OCI-LY1 (cell line): Measurements from ENCODE around the gene AKR1C8.

ENCODE experiments used
- H2AFZ ChIP-seq: fragments of 200-600 bp; sonication (generic), shearing (Covaris generic); 2 replicates; pipeline ENCODE4 v1.6.0; 2014; ENCODE audit warnings: antibody characterized with exemption, mild to moderate bottlenecking, low read length
- H3F3A ChIP-seq: fragments of 200-600 bp; sonication (generic), shearing (Covaris generic); 2 replicates; pipeline ENCODE4 v1.6.0; 2014; ENCODE audit warnings: mild to moderate bottlenecking, antibody characterized with exemption, low read length, moderate library complexity; ENCODE audit not compliant: insufficient read depth
- H3K27ac ChIP-seq: fragments of 200-600 bp; sonication (generic); 2 replicates; pipeline ENCODE4 v1.5.1; 2014; ENCODE audit warnings: low read length, mixed run types, mild to moderate bottlenecking, low read depth; ENCODE audit not compliant: poor library complexity, severe bottlenecking
- H3K27me3 ChIP-seq: fragments of 200-600 bp; sonication (generic); 2 replicates; pipeline ENCODE4 v1.6.0; 2014; ENCODE audit warnings: antibody characterized with exemption, mild to moderate bottlenecking, low read length, moderate library complexity; ENCODE audit not compliant: insufficient read depth
- H3K36me3 ChIP-seq: fragments of 200-600 bp; sonication (generic); 2 replicates; pipeline ENCODE4 v1.6.1; 2014; ENCODE audit warnings: mild to moderate bottlenecking, antibody characterized with exemption, low read length, moderate library complexity, mixed read lengths; ENCODE audit not compliant: insufficient read depth
- H3K4me1 ChIP-seq: fragments of 200-600 bp; sonication (generic); 2 replicates; pipeline ENCODE4 v1.5.1; 2014; ENCODE audit warnings: mild to moderate bottlenecking, low read length, moderate library complexity; ENCODE audit not compliant: insufficient read depth, severe bottlenecking
- H3K4me2 ChIP-seq: fragments of 200-600 bp; sonication (generic), shearing (Covaris generic); 2 replicates; pipeline ENCODE4 v1.6.1; 2014; ENCODE audit warnings: low read length
- H3K4me3 ChIP-seq: fragments of 200-600 bp; sonication (generic); 2 replicates; pipeline ENCODE4 v1.5.1; 2014; ENCODE audit warnings: low read length, low read depth, mild to moderate bottlenecking, mixed read lengths; ENCODE audit not compliant: poor library complexity, severe bottlenecking
- H3K79me2 ChIP-seq: fragments of 200-600 bp; shearing (Covaris generic); 2 replicates; pipeline ENCODE4 v1.6.1; 2016; ENCODE audit warnings: mixed run types, low read length, mixed read lengths; ENCODE audit not compliant: insufficient read depth
- H3K9ac ChIP-seq: fragments of 200-600 bp; sonication (generic), shearing (Covaris generic); 2 replicates; pipeline ENCODE4 v1.6.1; 2014; ENCODE audit warnings: mild to moderate bottlenecking, low read length, mixed read lengths
- H3K9me2 ChIP-seq: fragments of 200-600 bp; sonication (generic), shearing (Covaris generic); 2 replicates; pipeline ENCODE4 v1.6.1; 2014; ENCODE audit warnings: low read depth, mild to moderate bottlenecking, low read length, mixed read lengths
- H3K9me3 ChIP-seq: fragments of 200-600 bp; shearing (Covaris generic); 2 replicates; pipeline ENCODE4 v1.6.1; 2014; ENCODE audit warnings: low read length, mixed read lengths
- H4K20me1 ChIP-seq: fragments of 200-600 bp; sonication (generic), shearing (Covaris generic); 2 replicates; pipeline ENCODE4 v1.6.0; 2016; ENCODE audit warnings: mild to moderate bottlenecking, low read length; ENCODE audit not compliant: insufficient read depth
- EZH2 ChIP-seq: fragments of 200-600 bp; sonication (generic), shearing (Covaris generic); IDR thresholded peaks from 2 replicates; pipeline ENCODE4 v1.8.0; 2017; ENCODE audit warnings: borderline replicate concordance, mixed run types, mild to moderate bottlenecking, antibody characterized with exemption, low read length, moderate library complexity, mixed read lengths
- TF ChIP-seq, protein P1 (sequence below): fragments of 200-600 bp; sonication (generic), shearing (Covaris generic); IDR thresholded peaks from 2 replicates; pipeline ENCODE4 v1.5.1; 2017; ENCODE audit warnings: mild to moderate bottlenecking, antibody characterized with exemption, low read length, moderate library complexity, mixed read lengths

AKR1C8 gene

DNA sequence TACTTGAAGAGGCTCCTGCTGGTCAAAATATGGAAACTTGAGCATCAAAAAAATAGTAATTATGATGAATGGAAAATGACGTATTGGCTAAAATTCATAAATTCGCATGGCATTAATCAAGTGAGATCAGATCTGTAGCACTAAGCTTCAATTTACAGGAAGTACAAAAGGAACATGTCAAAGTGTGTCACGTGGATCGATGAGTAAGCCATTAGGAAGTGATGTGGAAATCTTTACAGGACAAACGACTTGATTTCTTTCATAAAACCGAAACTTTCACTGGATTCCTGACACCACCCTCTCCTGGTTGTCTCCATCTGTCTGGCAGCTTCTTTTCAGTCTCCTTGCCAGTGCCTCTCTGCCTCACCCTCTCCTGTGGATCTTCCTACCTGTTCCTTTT is 25.8 kb downstream of the AKR1C8 start:
- no peaks in the 10 kb centered on the region for H3K36me3 ChIP-seq
- H3K9me2 ChIP-seq = no peaks in the 10 kb centered on the region
- H3F3A ChIP-seq = no peaks in the 10 kb centered on the region
- no peak overlapping the region for H2AFZ ChIP-seq
- H3K27ac ChIP-seq = no peak overlapping the region
- no peaks in the 10 kb centered on the region for H3K4me1 ChIP-seq
- H3K9ac ChIP-seq = no peak overlapping the region
- no peak overlapping the region for H3K4me3 ChIP-seq
- TF ChIP-seq, protein P1, sequence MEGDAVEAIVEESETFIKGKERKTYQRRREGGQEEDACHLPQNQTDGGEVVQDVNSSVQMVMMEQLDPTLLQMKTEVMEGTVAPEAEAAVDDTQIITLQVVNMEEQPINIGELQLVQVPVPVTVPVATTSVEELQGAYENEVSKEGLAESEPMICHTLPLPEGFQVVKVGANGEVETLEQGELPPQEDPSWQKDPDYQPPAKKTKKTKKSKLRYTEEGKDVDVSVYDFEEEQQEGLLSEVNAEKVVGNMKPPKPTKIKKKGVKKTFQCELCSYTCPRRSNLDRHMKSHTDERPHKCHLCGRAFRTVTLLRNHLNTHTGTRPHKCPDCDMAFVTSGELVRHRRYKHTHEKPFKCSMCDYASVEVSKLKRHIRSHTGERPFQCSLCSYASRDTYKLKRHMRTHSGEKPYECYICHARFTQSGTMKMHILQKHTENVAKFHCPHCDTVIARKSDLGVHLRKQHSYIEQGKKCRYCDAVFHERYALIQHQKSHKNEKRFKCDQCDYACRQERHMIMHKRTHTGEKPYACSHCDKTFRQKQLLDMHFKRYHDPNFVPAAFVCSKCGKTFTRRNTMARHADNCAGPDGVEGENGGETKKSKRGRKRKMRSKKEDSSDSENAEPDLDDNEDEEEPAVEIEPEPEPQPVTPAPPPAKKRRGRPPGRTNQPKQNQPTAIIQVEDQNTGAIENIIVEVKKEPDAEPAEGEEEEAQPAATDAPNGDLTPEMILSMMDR = no peak
- TF ChIP-seq EZH2 = no peak
- H3K4me2 ChIP-seq = no peak overlapping the region
- H3K9me3 ChIP-seq = no peaks in the 10 kb centered on the region
- H3K27me3 ChIP-seq = no peaks in the 10 kb centered on the region
- H4K20me1 ChIP-seq = no peaks in the 10 kb centered on the region
- no peaks in the 10 kb centered on the region for H3K79me2 ChIP-seq

DNA sequence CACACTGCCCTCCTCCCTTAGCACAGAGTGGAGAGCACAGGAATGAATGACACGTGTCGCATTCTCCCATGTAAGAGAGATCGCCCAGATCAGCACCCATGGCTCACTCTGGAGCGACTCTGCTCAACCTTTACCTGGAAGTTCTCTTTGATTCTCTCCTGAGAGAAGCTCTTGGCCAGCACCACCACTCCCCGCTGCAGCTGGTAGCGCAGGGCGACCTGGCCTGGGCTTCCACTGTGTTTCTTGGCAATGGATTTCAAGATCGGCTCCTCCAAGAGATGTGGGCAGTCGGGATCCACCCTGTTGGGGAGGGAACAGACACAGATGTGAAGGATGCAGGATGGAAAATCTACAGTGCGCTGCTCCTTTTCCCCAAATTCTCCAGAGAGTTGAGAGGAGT is 27.4 kb downstream of the AKR1C8 start:
- Histone ChIP-seq H3K4me1 (no peaks in the 10 kb centered on the region), H2AFZ (no peak overlapping the region), H3F3A (no peaks in the 10 kb centered on the region), H3K27ac (no peak overlapping the region), H3K9me2 (no peaks in the 10 kb centered on the region), H3K9ac (no peak overlapping the region), H3K36me3 (no peaks in the 10 kb centered on the region), H3K4me3 (no peak overlapping the region), H3K4me2 (no peak overlapping the region), H3K27me3 (no peaks in the 10 kb centered on the region), H3K9me3 (no peaks in the 10 kb centered on the region), H3K79me2 (no peaks in the 10 kb centered on the region), H4K20me1 (no peaks in the 10 kb centered on the region)
- TF ChIP-seq, protein P1 = no peak
- no peak for TF ChIP-seq EZH2

DNA sequence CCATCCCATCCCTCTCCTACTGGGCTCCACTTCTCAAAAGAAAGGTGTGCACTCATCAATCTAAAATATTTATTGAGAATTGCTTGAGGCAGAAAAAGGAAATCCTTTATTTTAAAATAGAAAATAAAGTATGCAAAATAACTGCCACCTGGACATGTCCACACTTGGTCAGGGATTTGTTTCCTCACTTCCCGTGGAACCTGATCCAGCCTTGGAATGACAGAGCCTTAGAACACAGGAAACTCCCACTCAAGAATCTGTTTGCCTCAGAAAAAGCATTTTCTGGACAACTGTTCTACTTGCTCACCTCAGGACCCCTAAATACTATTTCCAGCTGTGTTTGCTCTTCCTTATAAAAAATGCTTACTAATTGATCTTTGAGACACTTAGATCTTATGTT is 29.0 kb downstream of the AKR1C8 start:
- Histone ChIP-seq H3K9me3 (no peaks in the 10 kb centered on the region), H3K79me2 (no peaks in the 10 kb centered on the region), H4K20me1 (no peaks in the 10 kb centered on the region), H3K4me3 (no peak overlapping the region), H3F3A (no peaks in the 10 kb centered on the region), H3K4me2 (no peak overlapping the region), H3K27ac (no peak overlapping the region), H3K36me3 (no peaks in the 10 kb centered on the region), H3K27me3 (no peaks in the 10 kb centered on the region), H3K9ac (no peak overlapping the region), H3K9me2 (no peaks in the 10 kb centered on the region), H2AFZ (no peak overlapping the region), H3K4me1 (no peaks in the 10 kb centered on the region)
- TF ChIP-seq, protein P1 = no peak
- no peak for TF ChIP-seq EZH2
